Right lobe of liver (tissue), 6 donors: Measurements from ENCODE around the gene SLC33A1. TPM values are rescaled to one million over a fixed set of nuclear protein-coding genes. Genes with fewer than 3 reads are reported as not detected.
A peak's percentile ranks its signal among the peaks of the same experiment; 100 is the strongest.
"Not testable (repeated sequence)": the region's sequence is repeated elsewhere in the genome, so short reads cannot be mapped to it uniquely, and the experiment has no call there.

Experiments used
- ATAC-seq, 4 donors: fragments of 200-7000 bp; cut with Tn5 transposase; one replicate each; pipeline ENCODE4 v1.9.1; 2020; ENCODE audit warnings: mild to moderate bottlenecking in 4 of 4, moderate library complexity in 4 of 4
- DNase-seq, 3 donors: peaks; one replicate each; pipeline ENCODE4 v3.0.0-alpha.2; 2020
- H3K27ac ChIP-seq, 3 donors: fragments of 200-600 bp; one replicate each; pipeline ENCODE4 v1.8.0; 2022
- H3K27me3 ChIP-seq, 2 donors: fragments of 200-600 bp; one replicate each; pipeline ENCODE4 v1.8.0; 2022
- H3K36me3 ChIP-seq, 4 donors: fragments of 200-600 bp; sonication (generic) in 1 of 4; one replicate each; pipeline versions ENCODE4 v1.5.1 to v1.8.0; 2017 to 2022; ENCODE audit warnings: control low read depth in 1 of 4
- H3K4me1 ChIP-seq, 4 donors: fragments of 200-600 bp; sonication (generic) in 1 of 4; one replicate each; pipeline versions ENCODE4 v1.5.1 to v1.8.0; 2017 to 2022; ENCODE audit warnings: control low read depth in 1 of 4
- H3K4me3 ChIP-seq, 3 donors: fragments of 200-600 bp; one replicate each; pipeline ENCODE4 v1.8.0; 2022
- H3K9me3 ChIP-seq, 4 donors: fragments of 200-600 bp; sonication (generic) in 1 of 4; one replicate each; pipeline versions ENCODE4 v1.5.1 to v1.8.0; 2017 to 2022; ENCODE audit warnings: control low read depth in 1 of 4
- POLR2A ChIP-seq: fragments of 450-650 bp; IDR thresholded peaks from one replicate; pipeline ENCODE4 v1.6.1; 2017; ENCODE audit warnings: antibody characterized with exemption, mild to moderate bottlenecking
- WGBS: methylation state at CpG from one replicate; pipeline ENCODE4 v1.1.6; 2018; ENCODE audit warnings: low coverage, low lambda C conversion rate; ENCODE audit not compliant: insufficient coverage; ENCODE audit errors: missing lambda C conversion rate; 5-methylcytosine and 5-hydroxymethylcytosine counted together
- intact Hi-C, 2 donors: fragments of 100-400 bp; cut with DNase I; formaldehyde crosslinking; loops; one replicate each; pipeline versions ENCODE4 v1.11.2 to v1.14.1; 2022
- total RNA-seq, 6 experiments: library from RNA; depleted of rRNA in 2 of 6; stranded (reverse); fragments of >200 nt in 2 of 6; fragmentation: NEBNext Ultra II Directional in 3 of 6; extraction: Animal tissue kit (Norgen Biotek cat#: 25700) in 3 of 6; gene quantifications; one replicate each; pipeline versions ENCODE4 v1.1.0 to v1.2.4, GENCODE V29; 2016 to 2023
- TF ChIP-seq, protein P1 (sequence below), 4 donors: fragments of 200-600 bp in 3 of 4; fragments of 450-650 bp in 1 of 4; IDR thresholded peaks; one replicate each; pipeline versions ENCODE4 v1.5.1 to v1.8.0; 2016 to 2022; ENCODE audit warnings: antibody characterized with exemption in 4 of 4, mild to moderate bottlenecking in 2 of 4
- donor health status: DM: no; HTN: yes; CAD: no.
- donor health status: DM: no; HTN: no; CAD: no.
- donor health status: DM: no; HTN: no; CAD: no.
- donor health status: DM: no; HTN: yes; CAD: no.
- donor health status: DM: no; HTN: yes; CAD: no.

SLC33A1 gene
- total RNA-seq, 6 experiments from 2014 or later, result 31.9 to 43.1 (median 34.2) TPM

DNA sequence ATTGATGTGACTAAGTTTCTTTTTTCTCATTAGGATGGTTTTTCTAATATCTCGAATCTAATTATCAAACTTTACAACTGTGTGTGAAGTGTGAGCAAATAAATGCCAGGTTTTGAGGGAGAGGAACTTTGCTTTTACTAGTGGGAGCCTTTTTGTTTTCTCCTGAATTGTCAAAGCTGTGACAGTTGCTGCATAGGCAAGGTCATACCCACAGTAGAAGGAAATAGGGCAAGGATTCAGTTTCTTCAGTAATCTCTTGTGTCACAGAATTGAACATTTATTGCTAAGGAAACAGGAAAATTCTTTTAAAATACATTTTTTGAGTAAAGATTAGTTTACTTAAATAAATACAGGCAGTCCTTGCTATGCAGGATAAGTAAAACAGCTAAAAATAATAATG is 35.7 kb upstream of the SLC33A1 start:
- Histone ChIP-seq H3K4me1 (peaks cover 0 to 5% (median 0%) of the 10 kb centered on the region in 4 donors), H3K36me3 (no peaks in the 10 kb centered on the region), H3K27ac (no peak overlapping the region), H3K4me3 (no peak overlapping the region), H3K9me3 (no peaks in the 10 kb centered on the region), H3K27me3 (no peaks in the 10 kb centered on the region)
- WGBS, result 60% methylated on average over 1 of the region's 1 CpG
- intact Hi-C loops, result no loop called here
- TF ChIP-seq, protein P1, sequence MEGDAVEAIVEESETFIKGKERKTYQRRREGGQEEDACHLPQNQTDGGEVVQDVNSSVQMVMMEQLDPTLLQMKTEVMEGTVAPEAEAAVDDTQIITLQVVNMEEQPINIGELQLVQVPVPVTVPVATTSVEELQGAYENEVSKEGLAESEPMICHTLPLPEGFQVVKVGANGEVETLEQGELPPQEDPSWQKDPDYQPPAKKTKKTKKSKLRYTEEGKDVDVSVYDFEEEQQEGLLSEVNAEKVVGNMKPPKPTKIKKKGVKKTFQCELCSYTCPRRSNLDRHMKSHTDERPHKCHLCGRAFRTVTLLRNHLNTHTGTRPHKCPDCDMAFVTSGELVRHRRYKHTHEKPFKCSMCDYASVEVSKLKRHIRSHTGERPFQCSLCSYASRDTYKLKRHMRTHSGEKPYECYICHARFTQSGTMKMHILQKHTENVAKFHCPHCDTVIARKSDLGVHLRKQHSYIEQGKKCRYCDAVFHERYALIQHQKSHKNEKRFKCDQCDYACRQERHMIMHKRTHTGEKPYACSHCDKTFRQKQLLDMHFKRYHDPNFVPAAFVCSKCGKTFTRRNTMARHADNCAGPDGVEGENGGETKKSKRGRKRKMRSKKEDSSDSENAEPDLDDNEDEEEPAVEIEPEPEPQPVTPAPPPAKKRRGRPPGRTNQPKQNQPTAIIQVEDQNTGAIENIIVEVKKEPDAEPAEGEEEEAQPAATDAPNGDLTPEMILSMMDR (IDR thresholded peaks at IDR 0.05), result no peak
- TF ChIP-seq POLR2A, result no peak
- no peak for ATAC-seq
- no peak for DNase-seq

DNA sequence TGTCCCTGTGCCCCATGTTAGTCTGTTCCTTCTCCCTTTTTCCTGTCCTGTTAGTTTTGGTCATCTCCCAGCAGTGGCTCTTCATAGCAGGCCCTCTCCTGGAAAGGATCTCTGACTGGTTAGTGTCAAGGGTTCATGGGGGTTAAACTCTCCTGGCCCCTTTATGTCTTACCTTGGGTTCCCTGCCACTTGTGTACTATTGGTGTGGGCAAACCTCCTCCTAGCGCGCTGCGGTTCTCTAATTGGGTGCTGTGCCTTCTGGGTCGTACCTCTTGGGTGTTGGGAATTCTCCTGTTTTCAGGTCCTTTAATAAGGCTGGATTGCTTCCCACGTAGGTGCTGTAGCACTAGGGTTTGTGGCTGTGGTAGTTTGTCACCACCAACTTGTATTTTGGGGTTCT is 35.0 kb upstream of the SLC33A1 start:
- Histone ChIP-seq H3K9me3 (no peaks in the 10 kb centered on the region), H3K4me1 (peaks cover 0 to 5% (median 0%) of the 10 kb centered on the region in 4 donors), H3K4me3 (no peak overlapping the region), H3K27ac (no peak overlapping the region), H3K27me3 (no peaks in the 10 kb centered on the region), H3K36me3 (no peaks in the 10 kb centered on the region)
- TF ChIP-seq POLR2A, result no peak
- TF ChIP-seq, protein P1 (IDR thresholded peaks at IDR 0.05), result no peak
- 100% methylated on average over 1 of the region's 5 CpGs for WGBS
- ATAC-seq (no peak), DNase-seq (no peak)
- intact Hi-C loops, result no loop called here

DNA sequence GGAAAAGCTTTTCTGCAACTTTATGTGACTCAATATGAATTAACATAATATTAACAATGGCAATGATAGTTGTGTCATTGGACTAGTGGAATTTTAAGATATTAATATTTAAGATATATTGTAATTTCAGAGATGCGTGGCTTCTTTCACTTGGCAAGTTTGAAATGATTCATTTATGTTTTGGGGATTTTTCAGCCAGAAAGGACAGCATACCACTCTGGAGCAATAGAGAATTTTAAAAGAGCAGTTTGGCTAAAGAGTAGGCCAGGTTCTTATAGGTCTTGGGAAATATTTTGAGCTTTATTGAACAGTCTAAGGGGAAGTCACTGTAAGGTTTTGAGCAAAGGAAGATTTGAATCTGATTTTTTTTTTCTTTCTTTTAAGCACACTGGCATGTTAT is 32.7 kb upstream of the SLC33A1 start:
- intact Hi-C loops, result no loop called here
- no peak for ATAC-seq
- WGBS, result 88% methylated on average over 1 of the region's 1 CpG

DNA sequence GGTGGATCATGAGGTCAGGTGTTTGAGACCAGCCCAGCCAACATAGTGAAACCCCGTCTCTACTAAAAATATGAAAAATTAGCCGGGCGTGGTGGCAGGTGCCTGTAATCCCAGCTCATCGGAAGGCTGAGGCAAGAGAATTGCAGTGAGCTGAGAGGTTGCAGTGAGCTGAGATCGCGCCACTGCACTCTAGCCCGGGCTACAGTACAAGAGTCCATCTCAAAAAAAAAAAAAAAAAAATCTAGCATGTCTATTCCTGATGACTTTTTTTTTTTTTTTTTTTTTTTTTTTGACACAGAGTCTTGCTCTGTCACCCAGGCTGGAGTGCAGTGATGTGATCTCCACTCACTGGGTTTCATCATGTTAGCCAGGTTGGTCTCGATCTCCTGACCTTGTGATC is 32.1 kb upstream of the SLC33A1 start:
- H3K9me3 ChIP-seq, H3K4me3 ChIP-seq, intact Hi-C loops, DNase-seq, H3K4me1 ChIP-seq, H3K36me3 ChIP-seq, H3K27me3 ChIP-seq, H3K27ac ChIP-seq: not testable (repeated sequence)
- WGBS, result 83% methylated on average over 4 of the region's 8 CpGs
- peak in 1 of 4 donors; percentile 42 for ATAC-seq

More for the DNA sequence above, 32.7 kb upstream of the SLC33A1 start:
- no peak for DNase-seq
- Histone ChIP-seq H3K27ac (no peak overlapping the region), H3K9me3 (no peaks in the 10 kb centered on the region), H3K27me3 (no peaks in the 10 kb centered on the region), H3K4me1 (peaks cover 0 to 5% (median 0%) of the 10 kb centered on the region in 4 donors), H3K4me3 (no peak overlapping the region), H3K36me3 (no peaks in the 10 kb centered on the region)
- TF ChIP-seq, protein P1 (IDR thresholded peaks at IDR 0.05), result no peak

DNA sequence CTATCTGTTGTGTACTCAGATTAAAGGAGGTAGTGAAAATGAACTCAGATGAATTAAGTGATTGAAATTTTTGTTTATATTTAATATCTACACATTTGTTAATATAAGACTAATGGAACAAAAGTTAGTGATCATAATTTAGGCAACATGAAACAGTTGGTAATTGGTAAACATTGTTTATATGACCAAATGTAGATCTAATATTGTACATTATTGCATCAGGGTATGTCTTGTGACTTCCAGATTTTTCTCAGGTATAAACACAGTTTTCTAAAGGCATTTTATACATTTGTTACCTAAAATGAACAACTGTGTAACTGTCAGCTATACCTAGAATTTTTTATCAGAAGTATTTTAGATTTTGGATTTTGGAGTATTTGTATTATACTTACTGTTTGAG is 31.1 kb upstream of the SLC33A1 start:
- Histone ChIP-seq H3K36me3 (no peaks in the 10 kb centered on the region), H3K27ac (no peak overlapping the region), H3K9me3 (no peaks in the 10 kb centered on the region), H3K4me3 (no peak overlapping the region), H3K4me1 (peaks cover 0 to 4% (median 0%) of the 10 kb centered on the region in 4 donors), H3K27me3 (no peaks in the 10 kb centered on the region)
- TF ChIP-seq, protein P1 (IDR thresholded peaks at IDR 0.05), result no peak
- no peak for TF ChIP-seq POLR2A
- ATAC-seq (no peak), DNase-seq (no peak)
- intact Hi-C loops, result no loop called here
